ENCODE data around the gene TM7SF2. TPM values are rescaled to one million over a fixed set of nuclear protein-coding genes. Genes with fewer than 3 reads are reported as not detected.

TM7SF2 gene
- polyA plus RNA-seq, 1 donor, result 13.1 TPM

GRCh38 chr11:65157336-65157735 lies 45.7 kb downstream of the TM7SF2 start:
- DNase-seq, result no peak

GRCh38 chr11:65159012-65159411 lies 47.3 kb downstream of the TM7SF2 start:
- DNase-seq, result no peak

- no peak for DNase-seq
Observed at GRCh38 chr11:65160643-65161042, 49.0 kb downstream of the TM7SF2 start.

GRCh38 chr11:65163684-65164083 lies 52.0 kb downstream of the TM7SF2 start:
- no peak for DNase-seq

Other genes starting within 250 kb of the TM7SF2 start
- 133 TPM for gene EHD1, start 233.3 kb upstream of the TM7SF2 start, polyA plus RNA-seq (ENCODE audit: insufficient read length)
- 15.3 TPM for gene ATG2A, start 194.7 kb upstream of the TM7SF2 start, polyA plus RNA-seq (ENCODE audit: insufficient read length)
- gene PPP2R5B, start 187.2 kb upstream of the TM7SF2 start, polyA plus RNA-seq (ENCODE audit: insufficient read length), result 11.5 TPM
- gene GPHA2, start 176.0 kb upstream of the TM7SF2 start, polyA plus RNA-seq (ENCODE audit: insufficient read length), result not detected
- gene MAJIN, start 139.8 kb upstream of the TM7SF2 start, polyA plus RNA-seq (ENCODE audit: insufficient read length), result not detected
- gene BATF2, start 114.9 kb upstream of the TM7SF2 start, polyA plus RNA-seq (ENCODE audit: insufficient read length), result 0.94 TPM
- 135 TPM for gene ARL2, start 97.7 kb upstream of the TM7SF2 start, polyA plus RNA-seq (ENCODE audit: insufficient read length)
- gene SNX15, start 84.4 kb upstream of the TM7SF2 start, polyA plus RNA-seq (ENCODE audit: insufficient read length), result 25.7 TPM
- gene SAC3D1, start 70.7 kb upstream of the TM7SF2 start, polyA plus RNA-seq (ENCODE audit: insufficient read length), result 15.6 TPM
- gene NAALADL1, start 53.3 kb upstream of the TM7SF2 start, polyA plus RNA-seq (ENCODE audit: insufficient read length), result 7.4 TPM
- 11.7 TPM for gene CDCA5, start 27.8 kb upstream of the TM7SF2 start, polyA plus RNA-seq (ENCODE audit: insufficient read length)
- 24.1 TPM for gene ZFPL1, start 27.6 kb upstream of the TM7SF2 start, polyA plus RNA-seq (ENCODE audit: insufficient read length)
- gene VPS51, start 15.7 kb upstream of the TM7SF2 start, polyA plus RNA-seq (ENCODE audit: insufficient read length), result 162 TPM
- 4.4 TPM for gene ZNHIT2, start 5.8 kb downstream of the TM7SF2 start, polyA plus RNA-seq (ENCODE audit: insufficient read length)
- 1,052 TPM for gene FAU, start 10.3 kb downstream of the TM7SF2 start, polyA plus RNA-seq (ENCODE audit: insufficient read length)
- gene MRPL49, start 10.4 kb downstream of the TM7SF2 start, polyA plus RNA-seq (ENCODE audit: insufficient read length), result 23.5 TPM
- 41.1 TPM for gene SYVN1, start 22.6 kb downstream of the TM7SF2 start, polyA plus RNA-seq (ENCODE audit: insufficient read length)
- gene SPDYC, start 58.4 kb downstream of the TM7SF2 start, polyA plus RNA-seq (ENCODE audit: insufficient read length), result not detected
- gene CAPN1, start 70.1 kb downstream of the TM7SF2 start, polyA plus RNA-seq (ENCODE audit: insufficient read length), result 99.7 TPM
- 36.5 TPM for gene POLA2, start 150.1 kb downstream of the TM7SF2 start, polyA plus RNA-seq (ENCODE audit: insufficient read length)
- gene CDC42EP2, start 203.0 kb downstream of the TM7SF2 start, polyA plus RNA-seq (ENCODE audit: insufficient read length), result 38.8 TPM
- gene DPF2, start 222.0 kb downstream of the TM7SF2 start, polyA plus RNA-seq (ENCODE audit: insufficient read length), result 48.6 TPM
- 0.22 TPM for gene TIGD3, start 242.9 kb downstream of the TM7SF2 start, polyA plus RNA-seq (ENCODE audit: insufficient read length)